SW 1271 (cell line): ENCODE results near the gene DLGAP1.

ENCODE experiments used
- DNase-seq, 2 experiments: peaks; one replicate each; lab custom pipeline; 2025; lab: John Stamatoyannopoulos, UW

DLGAP1 gene

DNA sequence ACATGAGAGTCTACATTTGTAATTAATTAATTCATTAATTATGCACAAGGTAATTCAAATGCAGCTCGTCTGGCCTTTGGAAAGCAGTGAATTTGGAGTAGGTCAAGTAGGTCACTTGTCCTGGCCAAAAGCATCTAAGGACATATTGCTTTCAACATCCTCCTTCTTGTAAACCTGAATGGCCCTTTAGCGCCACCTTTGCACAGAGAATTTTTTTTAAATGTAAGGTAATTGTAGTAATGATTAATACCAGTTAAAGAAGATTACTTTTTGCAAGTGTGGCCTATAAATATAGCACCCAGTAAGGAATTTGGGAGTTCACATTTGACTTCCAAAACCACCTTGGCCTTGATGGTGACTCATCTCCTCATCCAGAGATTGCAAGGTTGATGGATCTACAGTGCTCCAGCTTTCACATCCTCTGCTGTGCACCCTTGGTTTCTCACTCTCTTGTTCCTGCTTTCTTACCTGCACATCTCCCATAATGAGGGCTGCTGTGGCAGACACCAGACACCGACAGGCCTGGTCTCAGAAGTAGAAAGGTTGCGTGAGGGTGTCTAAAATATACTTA, 523.5 kb downstream of the DLGAP1 start:
- DNase-seq: no peak

- DNase-seq: no peak
Measured at GRCh38 chr18:3931013-3931315, 524.1 kb downstream of the DLGAP1 start.

GRCh38 chr18:3930126-3931012, 524.7 kb downstream of the DLGAP1 start:
- DNase-seq: no peak

GRCh38 chr18:3924455-3924854, 530.7 kb downstream of the DLGAP1 start:
- no peak for DNase-seq

DNA sequence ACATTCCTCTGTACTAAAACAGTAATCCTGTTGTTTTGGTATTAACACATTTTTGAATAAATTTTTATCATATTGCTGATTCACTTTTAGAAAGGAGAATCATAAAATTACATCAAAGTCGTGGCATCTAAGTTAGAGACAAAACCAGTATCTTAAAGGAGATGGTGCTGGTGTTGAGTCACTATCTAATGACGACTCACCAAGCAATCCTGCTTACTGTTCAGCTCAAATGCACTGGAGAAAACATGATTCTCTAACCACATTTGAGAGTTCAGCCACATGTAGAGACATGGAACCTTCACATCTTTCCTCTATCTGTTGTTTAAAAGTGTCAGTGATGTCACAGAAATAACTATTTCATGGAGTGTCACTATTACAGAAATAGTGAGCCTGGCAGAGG, 531.4 kb downstream of the DLGAP1 start:
- no peak for DNase-seq

DNA sequence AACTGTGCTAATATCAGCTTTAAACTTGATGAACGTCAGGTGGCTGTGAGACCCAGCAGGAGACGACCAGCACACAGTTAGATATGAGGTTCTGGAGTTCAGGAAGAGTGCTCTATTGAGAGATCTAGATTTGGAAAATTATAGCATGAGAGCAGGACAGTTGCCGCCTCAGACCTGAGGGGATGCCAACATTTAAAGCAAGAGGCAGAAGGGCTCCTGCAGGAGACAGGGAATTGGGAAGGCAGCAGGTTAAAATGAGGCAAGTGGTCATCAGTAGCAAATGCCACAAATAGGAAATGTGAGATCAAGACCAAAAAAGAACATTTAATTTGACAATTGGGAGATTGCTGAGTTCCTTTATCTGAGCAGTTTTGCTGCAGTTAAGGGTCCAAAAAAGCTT, 533.3 kb downstream of the DLGAP1 start:
- no peak for DNase-seq

DNA sequence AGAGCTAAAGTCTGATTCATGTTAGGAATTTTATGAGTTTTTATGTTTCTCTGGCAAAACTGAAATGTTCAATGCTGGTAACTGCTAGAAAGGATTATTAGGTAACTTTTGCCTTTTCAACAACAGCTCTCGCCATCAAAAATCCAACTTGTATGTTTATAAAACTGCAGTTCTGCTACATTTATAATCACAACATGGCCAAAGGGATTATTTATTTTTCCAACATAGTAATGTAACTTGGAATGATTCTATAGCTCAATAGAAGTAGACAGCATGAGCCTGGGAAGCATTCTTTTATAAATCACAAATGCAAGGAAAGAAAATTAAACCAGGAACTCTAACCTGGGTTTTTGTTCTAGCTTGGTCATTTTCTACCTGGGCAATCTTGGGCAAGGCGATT, 534.3 kb downstream of the DLGAP1 start:
- DNase-seq: no peak

GRCh38 chr18:3919396-3920061, 535.6 kb downstream of the DLGAP1 start:
- DNase-seq: no peak

DNA sequence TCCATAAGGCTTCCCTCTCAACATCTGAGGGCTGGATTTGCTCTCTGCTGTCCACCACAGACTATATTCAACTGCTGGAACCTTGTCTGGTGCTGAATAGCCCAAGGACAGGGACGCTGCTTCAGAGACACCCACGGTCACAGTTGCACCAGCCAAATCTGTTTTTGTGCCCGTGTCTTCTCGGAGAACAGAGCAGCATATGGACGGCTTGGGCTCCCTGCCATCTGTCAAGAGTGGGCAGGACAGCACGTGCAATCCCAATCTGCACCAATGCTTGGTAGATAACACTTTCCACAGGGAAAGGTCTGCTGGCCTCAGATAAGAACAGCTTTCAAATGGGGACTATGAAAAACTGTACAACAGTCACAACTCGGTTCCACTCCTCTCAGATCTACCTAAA, 539.0 kb downstream of the DLGAP1 start:
- no peak for DNase-seq

DNA sequence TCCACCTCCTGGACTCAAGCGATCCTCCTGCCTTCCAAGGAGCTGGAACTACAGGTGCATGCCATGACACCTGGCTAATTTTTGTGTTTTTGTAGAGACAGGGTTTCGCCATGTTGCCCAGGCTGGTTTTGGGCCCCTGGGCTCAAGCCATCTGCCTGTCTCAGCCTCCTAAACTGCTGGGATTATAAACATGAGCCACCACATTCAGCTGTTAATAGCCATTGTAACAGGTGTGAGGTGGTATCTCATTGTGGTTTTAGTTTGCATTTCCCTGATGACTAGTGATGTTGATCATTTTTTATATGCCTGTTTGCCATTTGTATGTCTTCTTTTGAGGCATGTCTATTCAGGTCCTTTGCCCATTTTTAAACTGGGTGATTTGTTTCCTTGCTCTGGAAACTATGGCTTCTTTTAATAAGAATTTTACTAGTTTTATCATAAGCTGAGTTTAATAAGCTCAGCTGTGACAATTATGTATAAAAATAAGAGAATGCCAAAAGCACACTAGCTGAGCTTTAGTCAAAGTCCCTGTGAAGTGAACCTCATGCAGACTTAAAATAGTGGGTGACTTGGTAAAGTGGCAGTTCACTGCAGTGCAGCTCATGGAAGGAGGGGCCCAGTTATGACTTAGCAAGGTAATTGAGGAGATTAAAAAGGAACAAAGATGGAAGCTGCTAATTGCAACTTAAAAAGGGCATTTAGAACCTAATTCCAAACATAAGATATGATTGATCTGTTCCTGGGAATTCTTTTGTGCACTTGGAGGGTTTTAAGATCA, 540.1 kb downstream of the DLGAP1 start:
- no peak for DNase-seq

DNA sequence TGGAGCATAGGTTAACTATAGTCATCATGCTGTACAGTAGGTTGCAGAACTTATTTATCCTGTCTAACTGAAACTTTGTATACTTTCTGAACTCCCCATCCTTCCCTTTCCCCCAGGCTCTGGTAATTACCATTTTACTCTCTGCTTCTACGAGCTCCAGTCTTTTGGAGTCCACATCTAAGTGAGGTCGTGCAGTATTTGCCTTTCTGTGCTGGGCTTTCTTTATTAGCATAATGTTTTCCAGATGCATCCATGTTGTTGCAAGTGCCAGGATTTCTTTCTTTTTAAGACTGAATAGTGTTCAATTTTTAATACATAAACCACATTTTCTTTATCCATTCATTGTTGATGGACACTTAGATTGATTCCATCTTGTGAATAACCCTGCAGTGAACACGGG, 541.0 kb downstream of the DLGAP1 start:
- no peak for DNase-seq

- DNase-seq: no peak
Measured at GRCh38 chr18:3912705-3913104, 542.4 kb downstream of the DLGAP1 start.

GRCh38 chr18:3911413-3911812, 543.7 kb downstream of the DLGAP1 start:
- DNase-seq: no peak

- DNase-seq: no peak
Measured at GRCh38 chr18:3910512-3910911, 544.6 kb downstream of the DLGAP1 start.

DNA sequence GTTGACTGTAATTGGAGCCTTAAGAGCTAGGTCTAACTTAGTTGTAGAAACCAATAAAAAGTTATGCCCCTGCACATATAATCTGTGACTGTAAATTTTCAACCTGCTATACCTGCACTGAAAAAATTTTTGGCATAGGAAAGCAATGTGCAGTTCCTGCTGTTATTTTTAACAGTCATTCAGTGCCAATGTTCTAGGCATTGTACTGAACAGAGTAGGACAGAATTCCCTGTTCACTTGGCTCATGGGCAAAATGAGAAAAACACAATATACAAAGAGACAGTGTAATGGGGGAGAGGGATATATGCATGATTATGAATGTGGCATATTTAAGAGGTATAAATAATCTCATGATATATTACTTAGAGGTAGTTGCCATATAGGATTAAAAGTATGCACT, 547.2 kb downstream of the DLGAP1 start:
- no peak for DNase-seq

- no peak for DNase-seq
Measured at GRCh38 chr18:3906116-3906750, 548.9 kb downstream of the DLGAP1 start.

DNA sequence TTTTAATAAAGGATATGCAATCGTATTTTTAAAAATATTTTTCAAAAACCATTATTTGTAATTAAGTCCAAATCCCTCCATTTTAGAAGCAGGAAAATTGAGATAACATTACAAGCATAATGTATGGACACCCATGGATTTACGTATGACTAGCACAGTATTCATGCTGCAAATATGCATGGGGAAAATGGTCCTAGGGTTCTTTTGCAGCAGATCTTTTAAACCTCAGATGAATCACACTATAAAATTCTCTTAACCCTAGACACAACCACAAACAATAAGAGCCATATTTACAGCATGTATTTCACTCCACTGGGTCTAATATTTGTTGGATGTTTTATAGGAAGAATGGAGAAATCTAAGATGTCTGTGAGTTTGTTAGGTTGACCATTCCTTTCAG, 551.8 kb downstream of the DLGAP1 start:
- DNase-seq: peak in 1 of 2 experiments; percentile 15

GRCh38 chr18:3902676-3903075, 552.4 kb downstream of the DLGAP1 start:
- DNase-seq: no peak

- no peak for DNase-seq
Measured at GRCh38 chr18:3901811-3902210, 553.3 kb downstream of the DLGAP1 start.

DNA sequence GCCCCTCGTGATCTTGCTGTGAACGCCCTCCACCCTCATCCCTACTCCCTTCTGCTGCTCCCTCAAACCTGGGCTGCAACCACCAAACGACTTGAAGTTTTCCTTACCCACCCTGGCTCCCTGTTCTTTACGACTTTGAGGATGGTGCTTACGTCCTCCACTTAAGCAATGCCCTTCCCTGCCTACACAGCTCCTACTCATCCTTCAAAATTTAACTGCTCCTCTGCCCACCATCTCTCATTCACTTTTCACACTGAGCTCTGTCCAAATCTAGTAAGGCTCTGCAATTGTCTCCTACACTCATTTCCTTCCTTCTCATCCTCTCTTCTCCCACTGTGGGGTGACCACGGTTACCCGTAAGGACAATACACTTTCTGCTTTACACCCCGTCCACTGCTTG, 554.1 kb downstream of the DLGAP1 start:
- no peak for DNase-seq

- DNase-seq: no peak
Measured at GRCh38 chr18:3900327-3900726, 554.8 kb downstream of the DLGAP1 start.
